HFF-Myc (cell line): Measurements from ENCODE around the gene SMLR1.

ENCODE experiments used
- DNase-seq: peaks from one replicate; pipeline ENCODE4 v3.0.0-alpha.2; 2011; ENCODE audit warnings: low read depth; ENCODE audit errors: extremely low read depth
- H3K4me3 ChIP-seq: replicated peaks from 2 replicates; pipeline ENCODE4 v1.5.1; 2011; ENCODE audit warnings: low read depth, mild to moderate bottlenecking, control low read depth, low read length
- TF ChIP-seq, protein P1 (sequence below): IDR thresholded peaks from 2 replicates; pipeline ENCODE4 v1.5.1; 2012; ENCODE audit warnings: mild to moderate bottlenecking, low read depth, low read length, control low read depth; ENCODE audit errors: missing control alignments

The SMLR1 gene

DNA sequence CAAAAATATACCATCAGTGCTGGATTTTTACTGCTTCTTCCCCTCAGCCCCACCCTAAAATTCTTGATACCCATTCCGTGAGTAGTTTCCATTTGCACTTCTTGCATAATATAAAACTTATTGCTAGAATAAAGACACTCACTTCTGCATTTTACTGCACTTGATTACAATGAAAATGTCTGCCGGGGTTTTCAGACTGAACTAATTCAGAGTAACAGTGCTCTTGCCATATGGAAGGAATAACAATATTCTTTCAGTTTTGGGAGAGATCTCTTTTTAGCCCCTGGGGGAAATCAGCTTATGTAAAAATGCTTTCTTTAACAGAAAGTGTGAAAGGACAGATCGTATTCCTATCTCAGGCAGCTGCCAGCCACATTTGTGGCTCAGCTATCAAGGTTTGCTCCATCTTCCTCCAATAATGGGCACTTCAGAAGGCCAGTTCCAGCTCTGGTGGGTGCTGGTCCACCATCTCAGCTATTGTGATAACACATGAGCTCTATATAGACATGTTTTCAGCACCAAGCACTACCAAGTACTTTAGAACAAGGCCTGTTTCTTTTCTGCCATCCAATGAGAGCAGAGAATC, 8.9 kb downstream of the SMLR1 start:
- DNase-seq: no peak
- TF ChIP-seq, protein P1, sequence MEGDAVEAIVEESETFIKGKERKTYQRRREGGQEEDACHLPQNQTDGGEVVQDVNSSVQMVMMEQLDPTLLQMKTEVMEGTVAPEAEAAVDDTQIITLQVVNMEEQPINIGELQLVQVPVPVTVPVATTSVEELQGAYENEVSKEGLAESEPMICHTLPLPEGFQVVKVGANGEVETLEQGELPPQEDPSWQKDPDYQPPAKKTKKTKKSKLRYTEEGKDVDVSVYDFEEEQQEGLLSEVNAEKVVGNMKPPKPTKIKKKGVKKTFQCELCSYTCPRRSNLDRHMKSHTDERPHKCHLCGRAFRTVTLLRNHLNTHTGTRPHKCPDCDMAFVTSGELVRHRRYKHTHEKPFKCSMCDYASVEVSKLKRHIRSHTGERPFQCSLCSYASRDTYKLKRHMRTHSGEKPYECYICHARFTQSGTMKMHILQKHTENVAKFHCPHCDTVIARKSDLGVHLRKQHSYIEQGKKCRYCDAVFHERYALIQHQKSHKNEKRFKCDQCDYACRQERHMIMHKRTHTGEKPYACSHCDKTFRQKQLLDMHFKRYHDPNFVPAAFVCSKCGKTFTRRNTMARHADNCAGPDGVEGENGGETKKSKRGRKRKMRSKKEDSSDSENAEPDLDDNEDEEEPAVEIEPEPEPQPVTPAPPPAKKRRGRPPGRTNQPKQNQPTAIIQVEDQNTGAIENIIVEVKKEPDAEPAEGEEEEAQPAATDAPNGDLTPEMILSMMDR: no peak

DNA sequence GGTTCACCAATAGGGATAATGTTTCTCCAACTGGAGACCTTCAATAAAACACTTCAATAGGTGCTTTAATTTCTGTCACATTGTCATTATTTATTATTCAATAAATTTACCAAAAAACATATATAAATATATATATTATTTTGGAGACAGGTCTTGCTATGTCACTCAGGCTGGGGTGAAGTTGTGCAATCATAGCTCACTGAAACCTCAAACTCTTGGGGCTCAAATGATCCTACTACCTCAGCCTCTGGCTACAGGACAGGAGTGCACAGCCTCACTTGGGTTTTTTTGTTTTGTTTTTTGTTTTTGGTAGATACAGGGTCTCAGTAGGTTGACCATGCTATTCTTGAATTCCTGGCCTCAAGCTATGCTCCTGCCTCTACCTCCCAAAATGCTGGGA, 9.9 kb downstream of the SMLR1 start:
- TF ChIP-seq, protein P1: no peak
- no peak for DNase-seq
- no peak overlapping the region for H3K4me3 ChIP-seq

More for the DNA sequence above, 8.9 kb downstream of the SMLR1 start:
- H3K4me3 ChIP-seq: no peak overlapping the region

DNA sequence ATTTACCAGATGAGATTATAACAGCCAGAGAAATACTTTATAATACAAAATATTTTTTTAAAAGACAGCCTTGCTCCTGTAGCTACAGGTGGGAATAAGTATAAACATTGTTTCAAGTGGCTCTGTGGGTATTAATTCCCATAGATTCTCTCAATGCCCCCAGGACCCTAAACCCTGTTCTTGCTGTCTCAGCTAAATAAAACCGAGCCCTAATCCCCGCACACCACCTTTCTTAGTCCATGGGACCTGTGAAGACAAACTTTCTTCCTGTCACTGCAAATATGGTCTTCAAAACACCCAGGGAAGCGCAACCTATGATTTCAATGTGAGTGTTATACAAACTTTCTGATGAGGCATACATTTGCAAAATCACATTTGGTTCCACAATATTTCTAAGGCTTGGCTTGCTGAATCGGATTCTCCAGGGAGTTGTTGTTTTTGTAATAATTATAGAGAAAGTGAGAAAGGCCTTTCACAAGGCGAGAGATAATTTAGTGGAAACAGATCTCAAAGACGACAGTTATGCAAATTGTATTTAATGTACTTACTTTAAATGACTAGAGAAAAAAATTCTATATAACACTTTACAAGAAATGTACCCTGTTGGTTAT, 11.1 kb downstream of the SMLR1 start:
- DNase-seq: no peak
- H3K4me3 ChIP-seq: no peak overlapping the region
- TF ChIP-seq, protein P1: no peak

DNA sequence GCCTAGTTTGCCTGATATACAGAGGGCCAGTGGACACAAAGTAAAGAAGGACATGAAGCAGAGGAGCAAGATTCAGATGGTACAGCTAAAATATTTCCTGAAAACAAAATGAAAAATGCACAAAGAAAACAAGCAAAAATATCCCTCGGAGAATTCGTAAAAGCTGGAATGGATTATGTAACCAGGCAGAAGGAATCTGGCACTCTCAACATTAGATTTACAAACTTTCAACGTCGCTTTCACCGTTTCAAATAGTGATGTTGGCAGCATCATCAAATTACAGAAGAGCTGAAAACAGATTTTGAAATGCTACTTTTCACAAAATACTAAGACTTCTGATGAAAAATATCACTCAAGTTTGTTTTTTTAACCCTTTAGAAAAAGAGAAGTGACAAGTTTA, 11.7 kb downstream of the SMLR1 start:
- no peak for DNase-seq
- TF ChIP-seq, protein P1: no peak
- no peak overlapping the region for H3K4me3 ChIP-seq

DNA sequence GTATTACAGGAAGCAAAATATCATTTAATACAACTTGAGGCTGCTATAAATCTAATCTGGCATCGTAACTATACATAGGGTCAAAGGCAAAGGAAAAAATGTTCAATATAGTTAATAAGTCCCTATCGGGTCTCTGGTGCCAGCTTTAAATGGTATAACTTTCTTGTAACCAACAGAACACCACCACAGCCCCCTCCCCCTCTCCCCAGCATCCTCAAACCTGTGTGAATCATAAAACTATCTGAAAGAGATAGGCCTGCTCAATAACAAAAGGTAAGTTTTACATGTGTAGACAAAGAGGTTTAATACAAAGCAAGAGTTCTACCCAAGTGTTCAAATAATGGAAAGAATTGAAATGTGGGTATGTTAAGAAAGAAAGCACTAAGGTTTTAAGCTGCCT, 12.2 kb downstream of the SMLR1 start:
- no peak overlapping the region for H3K4me3 ChIP-seq
- TF ChIP-seq, protein P1: no peak
- no peak for DNase-seq

DNA sequence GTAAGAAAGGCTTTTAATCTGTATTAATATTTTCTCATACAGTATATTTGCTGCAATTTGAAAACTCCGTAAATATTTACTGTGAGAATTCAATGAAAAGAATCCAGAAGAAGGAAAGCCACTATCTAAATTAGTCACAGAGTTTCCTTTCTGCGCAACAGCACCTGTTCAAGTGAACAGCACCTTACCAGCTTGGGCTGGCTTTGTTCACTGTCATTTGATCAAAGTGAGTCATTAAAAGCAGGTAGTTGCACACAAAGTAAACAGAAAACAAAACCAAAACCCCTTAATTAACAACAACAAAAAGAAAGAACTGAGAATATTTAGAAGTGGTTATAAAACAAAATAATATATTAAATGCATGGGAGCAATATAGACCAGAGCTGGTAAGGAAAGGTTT, 12.8 kb downstream of the SMLR1 start:
- no peak overlapping the region for H3K4me3 ChIP-seq
- TF ChIP-seq, protein P1: no peak
- no peak for DNase-seq
